Peyer's patch (tissue), 4 donors: ENCODE results near the gene TFAP2A. TPM values are rescaled to one million over a fixed set of nuclear protein-coding genes. Genes with fewer than 3 reads are reported as not detected.

ENCODE experiments used
- DNase-seq, 3 donors: peaks; one replicate each; pipeline ENCODE4 v3.0.0-alpha.2; 2017 to 2019
- H3K27ac ChIP-seq, 4 donors: fragments of 200-600 bp; sonication (generic); one replicate each; pipeline ENCODE4 v1.5.1; 2016 to 2019
- H3K27me3 ChIP-seq, 2 donors: fragments of 200-600 bp; sonication (generic); one replicate each; pipeline ENCODE4 v1.5.1; 2019
- H3K36me3 ChIP-seq, 3 donors: fragments of 200-600 bp; sonication (generic); one replicate each; pipeline ENCODE4 v1.5.1; 2016 to 2019
- H3K4me1 ChIP-seq, 4 donors: fragments of 200-600 bp; sonication (generic); one replicate each; pipeline ENCODE4 v1.5.1; 2016 to 2019
- H3K4me3 ChIP-seq, 4 donors: fragments of 200-600 bp; sonication (generic); 1 replicate in 3 of 4; 2 replicates in 1 of 4; pipeline ENCODE4 v1.5.1; 2016 to 2019; ENCODE audit warnings: mild to moderate bottlenecking in 1 of 4
- H3K9me3 ChIP-seq, 4 donors: fragments of 200-600 bp; sonication (generic); one replicate each; pipeline ENCODE4 v1.5.1; 2016 to 2019; ENCODE audit warnings: mild to moderate bottlenecking in 1 of 4
- CTCF ChIP-seq, 6 experiments: fragments of 450-650 bp in 4 of 6; fragments of 200-600 bp in 2 of 6; sonication (generic) in 1 of 6; IDR thresholded peaks; one replicate each; pipeline ENCODE4 v1.5.1; 2017 to 2019; ENCODE audit warnings: antibody characterized with exemption in 6 of 6, mild to moderate bottlenecking in 3 of 6, moderate library complexity in 1 of 6
- POLR2A ChIP-seq, 2 donors: fragments of 450-650 bp; IDR thresholded peaks; one replicate each; pipeline ENCODE4 v1.5.1; 2017; ENCODE audit warnings: antibody characterized with exemption in 2 of 2, mild to moderate bottlenecking in 2 of 2, moderate library complexity in 2 of 2
- total RNA-seq, 4 donors: library from RNA; depleted of rRNA; stranded (reverse); fragments of >200 nt; gene quantifications; one replicate each; pipeline ENCODE4 v1.1.0, GENCODE V29; 2016

TFAP2A gene
- total RNA-seq, 4 donors from 2014 or later = 1.4 TPM; not detected in 3

DNA sequence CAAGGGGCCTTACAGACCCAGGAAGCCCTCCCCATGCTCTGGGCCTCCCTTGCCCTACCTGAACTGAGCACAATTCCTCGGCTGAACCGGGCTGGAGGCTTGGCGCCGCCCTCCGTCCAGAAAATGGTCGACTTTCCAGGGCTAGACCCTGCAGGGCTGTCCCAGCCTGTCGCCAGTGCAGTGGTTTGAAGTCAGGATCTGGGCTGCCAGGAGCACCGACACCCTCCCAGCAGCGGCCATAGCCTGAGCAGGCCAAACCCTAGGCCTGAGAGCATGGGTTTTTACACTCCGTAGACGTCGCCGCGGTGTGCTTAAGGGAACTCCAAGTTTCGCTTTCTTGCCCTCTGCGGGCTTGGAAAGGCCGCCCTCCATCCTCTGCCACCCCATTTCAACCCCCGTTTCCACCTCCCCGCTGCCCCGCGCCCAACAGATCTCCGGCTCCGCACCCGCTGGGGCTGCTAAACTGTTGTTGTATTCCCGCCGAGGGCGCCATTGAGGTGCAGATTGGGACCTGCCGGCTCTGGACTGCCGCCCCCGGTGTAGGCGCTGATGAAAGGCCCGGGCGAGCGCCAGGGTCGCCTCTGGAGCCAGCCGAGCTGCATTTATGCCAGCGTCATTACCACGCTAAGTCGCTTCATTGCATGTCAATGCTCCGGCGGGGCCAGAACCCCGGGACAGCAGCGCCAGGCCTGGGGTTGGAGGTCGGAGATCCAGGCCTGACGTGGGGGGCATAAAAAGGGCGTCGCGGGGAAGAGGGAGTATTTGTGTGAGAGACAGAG, 2.2 kb upstream of the TFAP2A start:
- Histone ChIP-seq H3K4me3 (peak overlapping the region in 2 of 4 donors; percentile 19 to 26), H3K27me3 (peaks cover 0 to 90% of the 10 kb centered on the region in 2 donors), H3K27ac (no peak overlapping the region), H3K9me3 (no peaks in the 10 kb centered on the region), H3K36me3 (no peaks in the 10 kb centered on the region), H3K4me1 (peaks cover 0 to 40% (median 7%) of the 10 kb centered on the region in 4 donors)
- TF ChIP-seq CTCF (IDR thresholded peaks at IDR 0.05) (no peak), POLR2A (IDR thresholded peaks at IDR 0.05) (no peak)
- no peak for DNase-seq

DNA sequence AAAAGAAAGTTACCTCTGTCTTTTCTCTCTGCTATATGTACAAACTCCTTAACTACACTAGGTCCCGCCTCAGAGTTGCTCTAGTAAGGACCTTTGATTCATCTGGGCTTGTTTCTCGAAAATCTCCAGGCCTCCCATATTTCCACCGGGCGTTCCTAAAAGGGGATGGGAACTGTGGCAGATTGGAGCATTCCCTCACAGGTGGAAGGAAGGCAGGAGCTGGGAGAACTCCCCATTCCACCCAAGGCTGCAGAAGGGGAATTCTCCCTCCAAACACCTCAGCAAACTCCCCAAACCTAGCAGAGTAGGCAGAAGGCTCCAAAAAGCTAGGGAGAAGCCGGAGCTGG, 1.6 kb upstream of the TFAP2A start:
- Histone ChIP-seq H3K9me3 (no peaks in the 10 kb centered on the region), H3K4me1 (peaks cover 0 to 44% (median 8%) of the 10 kb centered on the region in 4 donors), H3K27ac (no peak overlapping the region), H3K36me3 (no peaks in the 10 kb centered on the region), H3K27me3 (peaks cover 0 to 87% of the 10 kb centered on the region in 2 donors), H3K4me3 (no peak overlapping the region)
- no peak for DNase-seq
- TF ChIP-seq CTCF (IDR thresholded peaks at IDR 0.05) (no peak), POLR2A (IDR thresholded peaks at IDR 0.05) (no peak)

GRCh38 chr6:10415617-10416480, 975 bp upstream of the TFAP2A start:
- Histone ChIP-seq H3K4me1 (peaks cover 0 to 51% (median 11%) of the 10 kb centered on the region in 4 donors), H3K4me3 (no peak overlapping the region)

GRCh38 chr6:10413850-10414738, 780 bp downstream of the TFAP2A start:
- Histone ChIP-seq H3K36me3 (no peaks in the 10 kb centered on the region), H3K4me3 (no peak overlapping the region), H3K4me1 (peaks cover 0 to 52% (median 11%) of the 10 kb centered on the region in 4 donors), H3K27ac (no peak overlapping the region), H3K9me3 (no peaks in the 10 kb centered on the region), H3K27me3 (peaks cover 0 to 78% of the 10 kb centered on the region in 2 donors)
- TF ChIP-seq POLR2A (IDR thresholded peaks at IDR 0.05) (no peak), CTCF (IDR thresholded peaks at IDR 0.05) (no peak)
- no peak for DNase-seq

More at GRCh38 chr6:10415617-10416480, 975 bp upstream of the TFAP2A start:
- Histone ChIP-seq H3K27ac (no peak overlapping the region), H3K9me3 (no peaks in the 10 kb centered on the region), H3K36me3 (no peaks in the 10 kb centered on the region), H3K27me3 (peaks cover 0 to 88% of the 10 kb centered on the region in 2 donors)
- no peak for TF ChIP-seq POLR2A (IDR thresholded peaks at IDR 0.05)
- TF ChIP-seq CTCF (IDR thresholded peaks at IDR 0.05) = no peak
- no peak for DNase-seq

DNA sequence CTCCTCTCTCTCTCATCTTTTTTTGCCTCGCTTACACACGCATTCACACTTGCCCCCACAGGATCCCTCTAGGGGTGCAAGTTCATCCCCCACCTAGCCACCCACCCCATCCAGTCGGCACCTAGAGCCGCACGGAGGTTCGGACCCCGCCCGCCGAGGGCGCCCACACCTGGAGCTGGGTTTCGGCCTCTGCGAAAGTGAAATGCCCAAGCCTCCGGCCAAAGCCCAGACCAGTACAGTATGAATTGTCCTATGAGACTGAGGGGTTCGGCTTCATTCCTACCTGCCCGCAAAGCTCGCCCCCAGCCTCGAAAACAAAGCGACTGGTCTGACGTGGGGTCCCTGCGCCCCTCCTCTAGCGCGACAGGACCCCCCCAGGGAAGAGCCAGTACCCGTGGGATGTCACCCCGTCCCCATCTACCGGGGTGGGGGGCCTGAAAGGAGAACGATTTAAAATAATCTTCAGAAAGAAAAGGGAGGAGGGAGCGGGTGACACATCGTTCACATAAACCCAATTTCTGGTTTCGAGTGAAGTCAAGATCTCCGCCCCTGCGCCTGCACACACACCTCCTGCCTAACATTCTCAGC, 1.5 kb downstream of the TFAP2A start:
- H3K27ac ChIP-seq = no peak overlapping the region
- H3K9me3 ChIP-seq = no peaks in the 10 kb centered on the region
- DNase-seq = no peak
- peaks cover 0 to 52% (median 11%) of the 10 kb centered on the region in 4 donors for H3K4me1 ChIP-seq
- TF ChIP-seq POLR2A (IDR thresholded peaks at IDR 0.05) (no peak), CTCF (IDR thresholded peaks at IDR 0.05) (no peak)
- H3K4me3 ChIP-seq = peak overlapping the region; percentile 60 to 82 (median 66)
- H3K36me3 ChIP-seq = no peaks in the 10 kb centered on the region
- peaks cover 0 to 71% of the 10 kb centered on the region in 2 donors for H3K27me3 ChIP-seq
